GM19023 (cell line): ENCODE results near the gene CDH15.
"Not testable (repeated sequence)": the region's sequence is repeated elsewhere in the genome, so short reads cannot be mapped to it uniquely, and the experiment has no call there.

ENCODE experiments used
- ATAC-seq: cut with Tn5 transposase; IDR thresholded peaks from one replicate; pipeline ENCODE4 v1.9.1; 2021; ENCODE audit warnings: mild to moderate bottlenecking, moderate library complexity; ENCODE audit not compliant: unreplicated experiment

The CDH15 gene

DNA sequence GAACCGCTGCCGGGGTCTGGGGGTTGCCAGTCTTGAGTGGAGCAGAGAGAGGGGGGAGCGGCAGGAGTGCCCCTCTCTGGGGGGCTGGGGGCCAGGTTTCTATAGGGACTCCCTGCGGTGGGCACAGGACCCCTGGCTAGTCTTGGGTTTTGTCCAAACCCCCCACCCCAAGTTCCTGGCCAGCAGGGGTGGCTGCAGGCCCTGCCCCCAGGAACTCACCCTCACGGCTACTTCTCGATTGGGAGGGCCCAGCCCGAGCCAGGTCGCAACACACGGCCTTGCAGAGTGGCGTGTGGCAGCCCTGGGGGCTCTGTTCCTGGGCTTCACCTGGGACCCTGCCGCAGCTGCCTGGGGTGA is 601 bp downstream of the CDH15 start:
- no peak for ATAC-seq

DNA sequence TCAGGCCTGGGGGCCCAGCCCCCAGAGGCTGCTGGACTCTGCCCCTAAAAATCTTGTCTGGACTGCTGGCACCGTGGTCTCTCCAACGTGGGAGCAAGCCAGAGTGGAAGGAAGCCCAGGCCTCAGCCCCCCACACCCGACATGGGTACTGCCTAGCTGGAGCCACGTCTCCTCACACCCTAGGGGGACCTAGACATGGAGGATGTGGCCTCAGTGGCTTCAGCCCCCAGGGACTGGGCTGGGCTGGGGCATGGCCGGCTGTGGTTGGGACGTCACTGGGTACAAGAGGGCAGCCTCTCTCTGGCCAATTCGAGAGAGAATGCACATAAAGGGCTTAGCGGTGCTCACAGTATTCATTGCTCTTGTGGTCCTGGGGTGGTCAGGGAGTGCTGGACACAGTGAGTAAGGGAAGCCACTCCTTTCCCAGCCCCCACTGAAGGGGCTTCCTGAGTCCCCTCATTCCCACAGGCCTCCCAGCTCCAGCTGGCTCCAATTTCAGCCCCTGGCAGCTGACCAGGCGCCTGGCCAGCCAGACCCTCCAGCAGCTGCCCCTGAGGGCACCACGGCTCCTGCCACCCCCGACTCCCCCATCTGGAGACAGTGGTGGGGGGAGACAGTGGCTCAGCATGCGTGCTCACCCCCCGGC is 1.1 kb downstream of the CDH15 start:
- ATAC-seq = no peak

DNA sequence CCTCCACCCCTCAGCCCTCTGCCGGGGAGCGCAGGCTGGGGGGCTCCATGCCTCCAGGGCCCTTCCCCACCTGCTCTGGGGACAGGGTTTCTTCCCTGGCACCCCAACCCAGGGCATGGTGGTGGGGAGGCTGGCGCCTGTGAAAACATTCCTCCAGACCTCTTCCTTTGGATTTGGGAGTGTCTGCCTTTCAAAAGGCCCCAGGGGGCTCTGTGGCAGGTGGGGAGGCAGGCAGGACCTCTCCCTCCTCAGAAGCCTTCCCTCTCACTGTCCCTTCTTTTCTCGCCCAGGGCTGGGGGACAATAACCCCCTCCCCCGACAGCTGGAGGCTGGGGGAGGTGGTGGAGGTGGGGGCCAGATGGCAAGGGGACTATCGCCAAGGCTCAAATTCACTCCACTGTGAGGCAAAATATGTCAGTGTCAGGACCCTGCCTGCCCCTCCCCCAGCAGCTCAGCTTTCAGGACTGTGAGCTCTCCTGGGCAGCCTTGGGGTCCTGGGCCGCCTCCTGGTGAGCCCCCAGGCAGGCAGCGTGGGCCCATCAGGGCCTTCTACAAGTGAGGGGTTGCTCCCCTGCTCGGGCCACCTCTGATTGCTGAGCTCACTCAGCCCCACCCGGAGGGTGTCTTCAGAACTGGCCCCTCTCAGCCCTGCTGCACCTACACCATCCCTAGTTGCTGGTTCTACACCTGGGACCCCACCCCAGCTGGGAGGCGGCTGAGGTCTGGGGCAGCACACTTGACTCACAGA is 1.8 kb downstream of the CDH15 start:
- no peak for ATAC-seq

DNA sequence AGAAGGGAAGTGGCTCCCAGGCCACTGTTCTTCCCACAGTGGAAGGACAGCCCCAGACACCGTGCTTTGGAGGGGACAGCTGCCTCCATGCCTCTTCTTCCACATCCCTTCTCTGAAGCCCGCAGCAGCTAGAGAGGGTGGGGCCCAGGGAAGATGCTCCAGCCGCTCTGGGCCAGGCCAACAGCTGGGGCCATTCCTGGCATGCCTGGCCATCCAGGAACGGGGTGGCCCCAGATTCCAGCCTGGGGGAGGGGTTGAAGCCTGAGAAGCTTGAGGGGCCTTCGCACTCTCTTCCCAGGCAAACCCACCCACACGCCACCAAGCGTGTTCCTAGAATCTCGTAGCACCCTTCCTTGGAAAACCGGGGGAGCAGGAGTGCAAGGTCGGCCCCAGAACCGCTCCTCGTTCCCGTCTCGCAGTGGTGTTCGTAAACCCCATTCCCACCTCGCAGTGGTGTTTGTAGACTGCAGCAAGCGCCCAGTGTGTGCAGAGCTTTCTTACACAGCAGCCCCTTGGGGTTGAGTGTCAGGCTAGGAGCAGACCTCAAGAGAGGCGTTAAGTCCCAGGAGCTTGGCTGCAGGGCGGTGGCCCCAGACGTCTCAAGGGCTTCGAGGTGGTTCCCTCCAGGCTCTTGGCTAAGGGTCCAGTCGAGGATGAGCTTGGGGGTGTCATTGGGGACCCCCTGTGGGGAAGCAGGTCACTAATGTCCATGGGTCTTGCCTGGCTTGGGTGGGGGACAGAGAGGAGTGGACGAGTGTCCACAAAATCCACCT is 2.7 kb downstream of the CDH15 start:
- no peak for ATAC-seq

DNA sequence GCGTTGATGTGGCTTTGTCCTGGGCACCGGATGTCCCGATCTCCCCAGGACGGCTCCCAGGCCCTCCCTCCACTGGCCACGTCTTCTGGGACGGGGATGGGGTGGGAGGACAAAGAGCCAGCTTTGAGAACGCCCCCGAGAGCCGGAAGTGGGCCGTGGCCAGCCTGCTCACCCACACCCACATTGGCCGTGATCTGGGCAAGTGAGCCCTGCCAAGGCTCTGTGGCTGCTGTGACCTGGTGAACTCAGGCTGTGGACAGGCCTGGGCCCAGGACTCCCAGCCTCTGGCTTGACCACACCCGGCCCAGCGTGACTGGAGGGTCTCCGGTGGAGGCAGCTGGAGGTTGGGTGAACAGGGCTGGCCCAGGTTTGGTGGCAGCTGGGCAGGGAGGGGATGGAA is 3.3 kb downstream of the CDH15 start:
- ATAC-seq = no peak

DNA sequence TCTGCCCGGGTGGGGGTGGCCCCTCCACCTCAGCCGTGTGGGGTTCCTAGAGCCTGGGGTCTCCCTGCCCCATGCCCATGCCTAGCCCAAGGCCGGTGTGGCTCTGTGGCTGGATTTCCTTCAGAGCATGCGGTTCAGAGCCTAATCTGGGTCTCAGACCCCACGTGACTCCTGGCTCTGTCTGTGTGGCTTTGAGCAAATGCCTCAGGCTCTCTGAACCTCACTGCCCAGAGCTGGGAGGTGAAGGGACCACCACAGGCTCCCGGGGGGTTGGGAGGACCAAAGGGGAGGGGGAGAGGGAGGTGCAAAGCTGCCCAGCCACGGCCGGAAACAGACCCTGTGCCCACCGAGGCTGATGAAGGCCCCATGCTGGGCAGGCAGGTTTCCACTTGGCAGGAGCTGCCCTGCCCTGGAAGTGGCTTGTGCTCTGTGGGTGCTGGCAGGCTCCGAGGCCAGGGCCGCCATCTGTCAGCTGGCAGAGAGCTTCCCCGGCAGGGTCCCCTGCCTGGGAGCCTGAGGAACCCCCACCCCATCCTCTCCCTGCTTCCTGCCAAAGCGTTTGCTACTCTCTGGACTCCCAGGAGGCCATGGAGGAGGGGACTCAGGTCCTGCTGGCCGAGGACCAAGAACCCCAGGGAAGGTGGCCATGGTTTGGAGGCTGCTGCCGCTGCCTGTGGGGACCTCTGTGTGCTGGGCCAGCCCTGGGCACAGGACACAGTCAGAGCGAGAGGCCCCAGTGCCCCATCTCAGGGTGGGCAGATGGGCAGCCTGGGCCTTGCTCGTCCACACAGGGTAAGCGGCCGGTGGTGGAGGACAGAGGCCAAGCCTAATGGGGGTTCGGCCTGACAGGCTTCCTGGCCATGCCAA is 4.0 kb downstream of the CDH15 start:
- no peak for ATAC-seq

DNA sequence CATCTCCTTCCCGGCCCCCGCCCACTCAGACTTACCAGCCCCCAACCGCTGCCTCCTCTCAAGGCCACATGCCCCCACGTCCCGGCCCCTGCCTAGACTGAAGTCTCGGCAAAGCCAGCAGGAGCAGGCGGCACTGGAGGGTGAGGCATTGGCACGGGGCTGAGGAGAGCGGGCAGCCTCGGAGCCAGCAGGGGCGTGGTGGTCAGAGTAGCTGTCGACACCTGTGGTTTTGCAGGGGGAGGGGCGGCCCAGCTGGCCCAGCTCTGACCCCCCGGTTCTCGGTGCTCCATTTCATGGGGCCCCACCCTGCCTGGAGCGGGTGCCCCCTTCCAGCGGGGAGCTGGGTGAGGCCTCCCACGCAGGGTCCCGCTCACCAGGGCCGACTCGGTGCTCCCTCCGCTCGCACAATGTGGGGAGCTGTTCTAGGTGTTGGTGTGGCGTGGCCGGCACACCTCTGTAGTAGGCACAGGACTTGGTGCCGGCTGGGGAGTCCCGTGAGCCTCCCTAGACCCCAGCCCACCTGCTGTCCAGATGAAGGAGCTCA is 4.7 kb downstream of the CDH15 start:
- ATAC-seq = no peak

DNA sequence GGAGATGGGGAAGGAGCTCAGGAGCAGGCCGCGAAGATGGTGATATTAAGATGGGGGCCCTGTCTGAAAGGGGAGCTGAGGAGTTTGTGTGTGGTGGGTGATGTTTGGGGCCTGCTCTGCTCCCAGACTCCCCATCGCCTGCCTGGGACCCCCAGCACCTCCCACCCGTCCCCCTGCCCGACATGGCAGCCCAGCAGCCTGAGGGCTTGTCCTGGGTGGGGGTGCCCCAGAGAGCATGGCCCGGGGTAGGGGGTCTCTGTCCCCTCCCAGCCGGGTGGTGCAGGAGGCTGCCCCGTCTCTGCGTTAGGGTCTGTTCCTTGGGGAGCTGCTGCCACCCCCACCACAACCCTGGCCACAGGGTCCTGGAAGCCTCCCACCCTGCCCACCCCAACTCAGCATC is 5.2 kb downstream of the CDH15 start:
- no peak for ATAC-seq

DNA sequence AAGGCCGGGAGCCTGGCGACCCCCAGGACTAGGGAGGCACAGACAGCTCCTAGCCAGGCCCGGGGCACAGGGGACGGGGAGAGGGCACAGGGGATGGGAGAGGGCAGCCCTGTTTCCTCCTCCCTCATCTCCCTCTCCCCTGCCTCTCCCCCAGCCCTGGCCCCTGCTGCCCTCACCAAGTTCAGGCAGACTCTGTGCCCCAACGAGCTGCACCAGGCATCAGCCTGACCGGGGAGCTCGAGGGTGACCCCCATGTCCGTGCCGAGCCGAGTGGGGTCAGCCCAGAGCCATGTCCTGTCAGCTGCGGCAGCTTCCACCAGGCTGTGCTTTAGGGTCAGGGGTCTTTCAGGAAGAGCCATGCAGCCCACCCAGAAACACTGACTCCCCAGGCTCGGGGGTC is 6.0 kb downstream of the CDH15 start:
- ATAC-seq = no peak

DNA sequence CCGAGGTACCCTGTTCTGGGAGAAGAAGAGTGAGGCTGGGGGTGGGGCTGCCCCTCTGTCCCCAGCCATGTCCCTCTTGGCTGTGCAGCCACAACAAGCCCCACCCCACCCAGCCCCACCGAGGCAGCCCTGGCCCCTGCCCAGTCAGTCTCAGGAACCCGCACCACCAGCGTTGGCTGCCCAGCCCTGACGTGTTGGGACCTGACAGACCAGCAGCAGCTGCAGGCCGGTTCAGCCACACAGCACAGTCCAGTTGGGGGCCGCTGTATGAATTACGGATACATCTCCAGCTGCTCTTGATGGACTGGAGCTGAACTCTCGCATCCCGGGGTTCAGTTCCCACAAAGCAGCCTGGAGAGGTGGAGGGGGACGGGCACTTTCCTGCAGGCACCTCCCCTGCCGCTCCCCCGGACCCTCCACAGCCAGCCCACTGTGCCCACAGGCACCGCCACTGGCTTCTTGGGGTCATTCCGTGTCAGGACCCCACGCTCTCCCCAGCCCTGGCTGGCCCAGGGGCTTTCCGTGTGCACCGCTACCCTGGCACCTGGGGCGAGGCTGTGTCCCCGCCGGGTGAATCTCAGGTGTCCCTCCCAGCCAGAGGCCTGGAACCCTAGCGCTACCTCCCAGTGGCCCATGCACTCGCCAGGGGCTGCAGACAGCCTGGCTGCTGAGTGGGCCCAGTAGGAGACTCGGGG is 7.1 kb downstream of the CDH15 start:
- ATAC-seq = no peak

DNA sequence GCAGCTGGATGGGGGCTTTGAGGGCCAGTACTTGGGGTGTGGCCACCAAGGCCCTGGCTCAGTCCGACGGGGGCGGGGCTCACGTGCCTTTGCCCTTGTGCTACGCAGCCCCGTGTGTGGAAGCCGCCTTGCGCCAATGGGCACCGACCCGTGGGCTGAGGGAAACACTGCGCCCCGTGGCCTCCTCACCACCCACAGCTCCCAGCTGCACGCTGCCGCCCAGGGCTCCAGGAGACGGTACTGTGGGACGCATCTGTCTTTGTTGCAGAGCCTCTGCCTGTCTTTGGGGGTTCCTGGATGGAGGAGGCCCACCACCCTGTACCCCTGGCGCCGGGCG is 7.6 kb downstream of the CDH15 start:
- ATAC-seq = no peak

DNA sequence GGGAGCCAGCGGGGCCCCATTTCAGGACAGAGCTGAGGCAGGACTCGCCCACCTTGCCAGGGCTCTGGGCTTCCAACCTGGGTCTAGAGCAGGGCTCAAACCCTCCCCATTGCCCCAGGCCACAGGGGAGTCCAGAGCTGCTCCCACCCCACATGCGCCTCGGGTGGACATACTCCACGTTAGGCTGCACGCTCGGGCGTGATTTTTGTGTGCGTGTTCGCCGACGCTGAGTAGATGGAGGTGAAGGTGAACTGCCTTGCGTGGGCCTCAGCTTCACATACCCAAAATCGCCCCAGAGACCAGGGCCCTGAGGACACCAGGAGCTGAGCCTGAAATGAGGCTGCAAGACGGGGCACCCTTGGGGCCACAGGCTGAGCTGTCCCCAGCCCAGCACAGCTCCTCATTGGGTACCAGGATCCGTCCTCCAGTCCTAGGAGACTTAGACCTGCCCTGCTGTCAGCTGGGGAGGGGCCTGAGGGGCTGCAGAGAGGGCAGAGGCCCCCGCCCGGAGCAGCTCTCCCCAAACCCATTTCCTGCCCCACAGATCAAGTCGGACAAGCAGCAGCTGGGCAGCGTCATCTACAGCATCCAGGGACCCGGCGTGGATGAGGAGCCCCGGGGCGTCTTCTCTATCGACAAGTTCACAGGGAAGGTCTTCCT is 8.2 kb downstream of the CDH15 start:
- no peak for ATAC-seq

DNA sequence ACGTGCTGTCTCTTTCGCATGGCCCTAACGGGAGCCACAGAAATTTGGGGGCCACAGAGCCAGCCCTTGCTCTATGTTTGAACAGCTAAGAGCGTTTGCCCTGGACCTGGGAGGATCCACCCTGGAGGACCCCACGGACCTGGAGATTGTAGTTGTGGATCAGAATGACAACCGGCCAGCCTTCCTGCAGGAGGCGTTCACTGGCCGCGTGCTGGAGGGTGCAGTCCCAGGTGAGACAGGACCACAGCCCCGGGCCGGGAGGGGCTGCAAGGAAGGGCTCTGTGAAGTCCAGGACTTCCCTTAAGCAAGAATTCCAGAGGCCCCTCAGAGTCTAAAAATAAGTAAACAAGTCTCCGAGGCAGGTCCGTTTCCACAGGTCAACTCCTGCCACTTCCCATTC is 11.9 kb downstream of the CDH15 start:
- no peak for ATAC-seq

DNA sequence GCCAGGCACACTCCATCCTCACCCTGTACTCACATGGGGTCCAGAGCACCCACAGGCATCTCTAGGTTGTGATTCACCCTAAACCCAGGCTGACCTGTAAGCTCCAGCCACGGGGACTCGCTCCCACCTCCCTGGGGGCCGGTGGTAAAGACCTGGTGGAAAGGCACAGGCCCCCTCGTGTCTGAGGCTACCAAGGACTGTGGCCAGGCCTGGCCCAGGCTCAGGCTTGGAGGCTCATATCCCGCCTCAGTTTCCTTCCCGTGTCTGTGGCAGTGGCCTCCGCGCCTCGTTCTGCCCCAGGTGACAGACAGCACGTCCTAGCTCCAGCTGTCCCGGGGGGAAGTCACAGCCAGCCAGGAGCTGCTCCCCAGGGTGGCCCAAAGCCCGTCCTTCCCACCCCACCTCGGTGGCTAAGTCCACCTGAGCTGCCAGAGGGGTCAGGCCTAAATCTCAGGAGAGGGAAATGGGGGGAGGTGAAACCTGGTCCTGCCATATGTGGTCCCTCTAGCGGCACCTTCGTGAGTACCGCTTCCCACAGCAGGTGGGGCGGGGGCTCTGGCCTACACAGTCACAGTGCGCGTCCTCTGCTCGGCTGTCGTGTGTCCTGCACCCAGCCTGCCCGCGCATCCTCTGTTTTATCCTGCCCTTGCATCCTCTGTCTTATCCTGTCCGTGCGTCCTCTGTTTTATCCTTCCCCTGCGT is 12.6 kb downstream of the CDH15 start:
- no peak for ATAC-seq

DNA sequence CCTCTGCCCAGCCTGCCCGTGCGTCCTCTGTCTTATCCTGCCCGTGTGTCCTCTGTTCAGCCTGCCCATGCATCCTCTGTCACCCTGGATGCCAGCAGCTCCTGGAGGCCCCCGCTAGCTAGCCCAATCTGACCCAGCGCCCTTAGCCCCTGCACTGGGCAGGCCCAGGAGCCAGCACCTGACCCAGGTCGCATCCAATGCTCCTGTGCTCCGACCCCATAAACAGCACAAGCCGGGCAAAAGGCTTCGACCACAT is 13.1 kb downstream of the CDH15 start:
- ATAC-seq = no peak

DNA sequence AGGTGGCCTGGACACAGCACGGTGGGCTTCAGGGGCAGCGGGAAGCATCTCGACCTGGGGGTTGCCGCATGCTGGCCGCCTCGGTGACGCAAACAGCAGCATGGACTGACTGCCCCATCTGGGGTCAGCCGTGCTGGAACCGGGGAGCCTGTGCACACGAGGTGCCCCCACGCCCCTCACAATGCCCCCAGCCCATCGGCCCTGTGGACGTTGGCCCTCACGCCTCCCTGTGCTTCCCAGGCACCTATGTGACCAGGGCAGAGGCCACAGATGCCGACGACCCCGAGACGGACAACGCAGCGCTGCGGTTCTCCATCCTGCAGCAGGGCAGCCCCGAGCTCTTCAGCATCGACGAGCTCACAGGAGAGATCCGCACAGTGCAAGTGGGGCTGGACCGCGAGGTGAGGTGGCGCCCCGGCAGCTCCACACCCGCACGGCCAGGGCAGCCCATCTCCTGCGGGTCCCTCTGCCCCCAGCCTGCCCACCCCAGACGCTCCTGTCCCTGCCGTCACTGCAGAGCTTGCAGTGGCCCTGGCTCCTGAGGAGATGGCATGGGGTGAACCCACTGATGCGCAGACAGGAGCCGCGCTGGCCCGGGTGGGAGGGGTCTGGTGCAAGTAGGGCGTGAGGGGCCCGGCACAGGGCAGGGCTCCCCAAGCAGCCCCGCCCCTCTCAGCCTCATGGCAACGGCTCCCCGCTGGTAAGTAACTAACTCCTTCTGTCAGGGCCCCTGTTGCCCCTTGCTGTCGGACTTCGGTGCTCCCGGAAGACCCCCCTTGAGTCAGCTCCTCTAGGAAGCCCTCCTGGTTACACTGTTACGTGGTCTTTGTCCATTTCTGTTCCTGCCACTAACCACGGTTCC is 13.6 kb downstream of the CDH15 start:
- ATAC-seq = no peak

DNA sequence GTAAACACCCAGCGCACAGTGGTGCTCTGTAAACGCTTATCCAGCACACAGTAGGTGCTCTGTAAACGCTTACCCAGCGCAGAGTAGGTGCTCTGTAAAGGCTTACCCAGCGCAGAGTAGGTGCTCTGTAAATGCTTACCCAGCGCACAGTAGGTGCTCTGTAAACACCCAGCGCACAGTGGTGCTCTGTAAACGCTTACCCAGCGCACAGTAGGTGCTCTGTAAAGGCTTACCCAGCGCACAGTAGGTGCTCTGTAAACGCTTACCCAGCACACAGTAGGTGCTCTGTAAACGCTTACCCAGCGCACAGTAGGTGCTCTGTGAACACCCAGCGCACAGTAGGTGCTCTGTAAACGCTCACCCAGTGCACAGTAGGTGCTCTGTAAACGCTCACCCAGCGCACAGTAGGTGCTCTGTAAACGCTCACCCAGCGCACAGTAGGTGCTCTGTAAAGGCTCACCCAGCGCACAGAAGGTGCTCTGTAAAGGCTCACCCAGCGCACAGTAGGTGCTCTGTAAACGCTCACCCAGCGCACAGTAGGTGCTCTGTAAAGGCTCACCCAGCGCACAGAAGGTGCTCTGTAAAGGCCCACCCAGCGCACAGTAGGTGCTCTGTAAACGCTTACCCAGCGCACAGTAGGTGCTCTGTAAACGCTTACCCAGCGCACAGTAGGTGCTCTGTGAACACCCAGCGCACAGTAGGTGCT is 14.5 kb downstream of the CDH15 start:
- ATAC-seq = not testable (repeated sequence)

DNA sequence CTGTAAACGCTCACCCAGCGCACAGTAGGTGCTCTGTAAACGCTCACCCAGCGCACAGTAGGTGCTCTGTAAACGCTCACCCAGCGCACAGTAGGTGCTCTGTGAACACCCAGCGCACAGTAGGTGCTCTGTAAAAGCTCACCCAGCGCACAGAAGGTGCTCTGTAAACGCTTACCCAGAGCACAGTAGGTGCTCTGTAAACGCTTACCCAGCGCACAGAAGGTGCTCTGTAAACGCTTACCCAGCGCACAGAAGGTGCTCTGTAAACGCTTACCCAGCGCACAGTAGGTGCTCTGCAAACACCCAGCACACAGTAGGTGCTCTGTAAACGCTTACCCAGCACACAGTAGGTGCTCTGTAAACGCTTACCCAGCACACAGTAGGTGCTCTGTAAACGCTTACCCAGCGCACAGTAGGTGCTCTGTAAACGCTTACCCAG is 15.1 kb downstream of the CDH15 start:
- ATAC-seq = not testable (repeated sequence)
